HL-60 (cell line): ENCODE measurements around the gene SLC6A9.

ENCODE experiments used
- DNase-seq, 2 experiments: peaks; one replicate each; pipeline ENCODE4 v3.0.0-alpha.2; 2010 to 2020; ENCODE audit warnings: low read depth in 1 of 2, low spot score in 1 of 2
- H3K27ac ChIP-seq: fragments of 250-450 bp; sonication (Bioruptor Pico); replicated peaks from 2 replicates; pipeline ENCODE4 v1.5.1; 2020; ENCODE audit warnings: mild to moderate bottlenecking, moderate library complexity
- H3K27me3 ChIP-seq: fragments of 250-450 bp; sonication (Bioruptor Pico); 2 replicates; pipeline ENCODE4 v1.5.1; 2021; ENCODE audit warnings: mild to moderate bottlenecking, moderate library complexity; ENCODE audit not compliant: insufficient read depth, poor library complexity, severe bottlenecking
- H3K4me3 ChIP-seq: replicated peaks from 2 replicates; pipeline ENCODE4 v1.5.1; 2011; ENCODE audit warnings: mild to moderate bottlenecking, control low read depth, low read length; ENCODE audit not compliant: insufficient read depth
- CTCF ChIP-seq: IDR thresholded peaks from one replicate; pipeline ENCODE4 v1.5.1; 2011; ENCODE audit warnings: low read length, control low read depth, inconsistent platforms; ENCODE audit not compliant: insufficient read depth
- GABPA ChIP-seq: IDR thresholded peaks from 2 replicates; pipeline ENCODE4 v1.6.1; 2012; ENCODE audit warnings: low read depth
- POLR2AphosphoS5 ChIP-seq: IDR thresholded peaks from 2 replicates; pipeline ENCODE4 v1.6.1; 2012; ENCODE audit warnings: low read depth
- REST ChIP-seq: IDR thresholded peaks from 2 replicates; pipeline ENCODE4 v1.6.1; 2012; ENCODE audit warnings: low read depth; ENCODE audit not compliant: insufficient replicate concordance
- SPI1 ChIP-seq: IDR thresholded peaks from 2 replicates; pipeline ENCODE4 v1.6.1; 2012; ENCODE audit warnings: low read depth, mild to moderate bottlenecking, borderline replicate concordance

The SLC6A9 gene

GRCh38 chr1:44059212-44059611 lies 27.9 kb upstream of the SLC6A9 start:
- no peak overlapping the region for H3K27ac ChIP-seq
- TF ChIP-seq GABPA (no peak), REST (no peak)

GRCh38 chr1:44057293-44057692 lies 26.0 kb upstream of the SLC6A9 start:
- TF ChIP-seq SPI1 (peak; percentile 69), GABPA (no peak)
- no peak for DNase-seq
- H3K4me3 ChIP-seq = no peak overlapping the region
- H3K27ac ChIP-seq = no peak overlapping the region
- H3K27me3 ChIP-seq = no peaks in the 10 kb centered on the region

More at GRCh38 chr1:44059212-44059611, 27.9 kb upstream of the SLC6A9 start:
- no peak for DNase-seq
- H3K27me3 ChIP-seq = no peaks in the 10 kb centered on the region
- no peak overlapping the region for H3K4me3 ChIP-seq

- no peak overlapping the region for H3K27ac ChIP-seq
- no peak for DNase-seq
- no peaks in the 10 kb centered on the region for H3K27me3 ChIP-seq
- H3K4me3 ChIP-seq = no peak overlapping the region
- TF ChIP-seq SPI1 (no peak), CTCF (no peak), GABPA (no peak), POLR2AphosphoS5 (no peak), REST (no peak)
Measured at GRCh38 chr1:44053394-44053793, 22.1 kb upstream of the SLC6A9 start.

- Histone ChIP-seq H3K27me3 (no peaks in the 10 kb centered on the region), H3K4me3 (no peak overlapping the region), H3K27ac (no peak overlapping the region)
- DNase-seq = no peak
- TF ChIP-seq GABPA = no peak
- no peak for TF ChIP-seq POLR2AphosphoS5
- no peak for TF ChIP-seq SPI1
- TF ChIP-seq REST = no peak
- TF ChIP-seq CTCF = no peak
Measured at GRCh38 chr1:44050261-44050660, 19.0 kb upstream of the SLC6A9 start.
